Neural cell (in vitro differentiated cells): Measurements from ENCODE around the gene ITPRID1. TPM values are rescaled to one million over a fixed set of nuclear protein-coding genes. Genes with fewer than 3 reads are reported as not detected.

Source experiments
- H2AFZ ChIP-seq: fragments of 200-600, 300-800 bp; sonication (generic), shearing (Covaris generic); 2 replicates; pipeline ENCODE4 v1.6.0; 2014; ENCODE audit warnings: low read depth, mild to moderate bottlenecking, antibody characterized with exemption, low read length, moderate library complexity
- H3F3A ChIP-seq: fragments of 200-600 bp; shearing (Covaris generic); 2 replicates; pipeline ENCODE4 v1.6.1; 2016; ENCODE audit warnings: mild to moderate bottlenecking, moderate library complexity, mixed read lengths, antibody characterized with exemption, low read length; ENCODE audit not compliant: insufficient read depth, poor library complexity, severe bottlenecking
- H3K27ac ChIP-seq: fragments of 200-600, 300-800 bp; sonication (generic), shearing (Covaris generic); 2 replicates; pipeline ENCODE4 v1.5.1; 2014; ENCODE audit warnings: mild to moderate bottlenecking, low read length, moderate library complexity
- H3K27me3 ChIP-seq: fragments of 300-800, 200-600 bp; sonication (generic), shearing (Covaris generic); 2 replicates; pipeline ENCODE4 v1.6.0; 2014; ENCODE audit warnings: mild to moderate bottlenecking, low read depth, low read length, moderate library complexity; ENCODE audit not compliant: insufficient read depth
- H3K36me3 ChIP-seq: fragments of 300-800, 200-600 bp; sonication (generic), shearing (Covaris generic); 2 replicates; pipeline ENCODE4 v1.5.1; 2014; ENCODE audit warnings: mild to moderate bottlenecking, antibody characterized with exemption, low read length, moderate library complexity; ENCODE audit not compliant: insufficient read depth
- H3K4me2 ChIP-seq: fragments of 300-800, 200-600 bp; sonication (generic), shearing (Covaris generic); 2 replicates; pipeline ENCODE4 v1.6.0; 2014; ENCODE audit warnings: mild to moderate bottlenecking, low read length
- H3K4me3 ChIP-seq: fragments of 300-800, 200-600 bp; sonication (generic), shearing (Covaris generic); 2 replicates; pipeline ENCODE4 v1.5.1; 2014; ENCODE audit warnings: mild to moderate bottlenecking, low read length, moderate library complexity
- H3K79me2 ChIP-seq: fragments of 200-600 bp; shearing (Covaris generic); replicated peaks from 2 replicates; pipeline ENCODE4 v1.6.0; 2014; ENCODE audit warnings: mild to moderate bottlenecking, low read length, moderate library complexity; ENCODE audit not compliant: insufficient read depth
- H3K9ac ChIP-seq: fragments of 300-800, 200-600 bp; sonication (generic), shearing (Covaris generic); 2 replicates; pipeline ENCODE4 v1.6.1; 2016; ENCODE audit warnings: mild to moderate bottlenecking, low read length, mixed read lengths
- H3K9me2 ChIP-seq: fragments of 200-600 bp; shearing (Covaris generic); 2 replicates; pipeline ENCODE4 v1.6.1; 2016; ENCODE audit warnings: mild to moderate bottlenecking, low read length, mixed read lengths; ENCODE audit not compliant: insufficient read depth
- H3K9me3 ChIP-seq: fragments of 200-600, 300-800 bp; sonication (generic), shearing (Covaris generic); 2 replicates; pipeline ENCODE4 v1.6.1; 2016; ENCODE audit warnings: mild to moderate bottlenecking, mixed run types, low read length, moderate library complexity, mixed read lengths
- H4K20me1 ChIP-seq: fragments of 200-600 bp; shearing (Covaris generic); 2 replicates; pipeline ENCODE4 v1.6.1; 2016; ENCODE audit warnings: mild to moderate bottlenecking, mixed run types; ENCODE audit not compliant: insufficient read depth
- EP300 ChIP-seq: fragments of 450-650 bp; conservative IDR thresholded peaks from 2 replicates; pipeline ENCODE4 v1.6.1; 2014; ENCODE audit warnings: antibody characterized with exemption, mild to moderate bottlenecking, moderate library complexity; ENCODE audit not compliant: poor library complexity, severe bottlenecking
- EZH2 ChIP-seq: fragments of 200-600, 300-800 bp; shearing (Covaris generic), sonication (generic); IDR thresholded peaks from 2 replicates; pipeline ENCODE4 v1.6.1; 2014; ENCODE audit warnings: antibody characterized with exemption, low read length, borderline replicate concordance, mild to moderate bottlenecking; ENCODE audit not compliant: insufficient read depth, poor library complexity, severe bottlenecking
- MXI1 ChIP-seq: fragments of 450-650 bp; conservative IDR thresholded peaks from 2 replicates; pipeline ENCODE4 v1.6.1; 2014; ENCODE audit warnings: antibody characterized with exemption, mild to moderate bottlenecking; ENCODE audit not compliant: poor library complexity, severe bottlenecking
- POLR2AphosphoS5 ChIP-seq: IDR thresholded peaks from 2 replicates; pipeline ENCODE4 v1.6.1; 2012
- RAD21 ChIP-seq: fragments of 450-650 bp; conservative IDR thresholded peaks from 2 replicates; pipeline ENCODE4 v1.6.1; 2014; ENCODE audit warnings: antibody characterized with exemption, mild to moderate bottlenecking, moderate library complexity
- SMC3 ChIP-seq: fragments of 450-650 bp; conservative IDR thresholded peaks from 2 replicates; pipeline ENCODE4 v1.6.1; 2014; ENCODE audit warnings: antibody characterized with exemption, mild to moderate bottlenecking, moderate library complexity; ENCODE audit not compliant: poor library complexity
- TAF1 ChIP-seq: IDR thresholded peaks from 2 replicates; pipeline ENCODE4 v1.6.1; 2012; ENCODE audit warnings: low read depth
- polyA plus RNA-seq: library from polyadenylated mRNA; depleted of rRNA; stranded (reverse); fragments of >200 nt; gene quantifications from 2 replicates; pipeline ENCODE4 v1.2.3, GENCODE V29; 2014
- TF ChIP-seq, protein P1 (sequence below): IDR thresholded peaks from 2 replicates; pipeline ENCODE4 v1.6.1; 2012; ENCODE audit warnings: borderline replicate concordance
- TF ChIP-seq, protein P2 (sequence below): fragments of 450-650 bp; IDR thresholded peaks from 2 replicates; pipeline ENCODE4 v1.5.1; 2014; ENCODE audit warnings: antibody characterized with exemption, mild to moderate bottlenecking, moderate library complexity; ENCODE audit not compliant: poor library complexity, severe bottlenecking

ITPRID1 gene
- polyA plus RNA-seq, 1 donor from 2014 or later = not detected

DNA sequence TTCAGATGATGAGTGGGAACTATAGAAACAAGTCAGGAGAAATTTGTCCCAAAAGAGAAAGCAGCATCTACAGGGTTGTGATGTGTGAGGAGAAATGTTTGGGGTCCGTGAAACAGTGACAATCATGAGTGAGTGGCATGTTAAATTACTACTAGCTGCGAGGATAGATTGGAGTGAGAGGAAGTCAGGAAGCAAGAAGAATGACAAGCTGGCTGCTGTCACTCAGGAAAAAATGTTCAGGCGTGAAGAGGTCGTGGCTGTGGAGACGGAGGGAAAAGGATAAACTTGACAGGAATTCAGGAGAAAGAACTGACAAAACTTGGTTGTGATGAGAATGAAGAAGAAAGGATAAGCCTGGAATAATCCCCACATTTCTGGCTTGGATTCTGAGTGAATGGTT lies 5.1 kb upstream of the ITPRID1 start:
- peak; percentile 78 for TF ChIP-seq POLR2AphosphoS5
- TF ChIP-seq, protein P1, sequence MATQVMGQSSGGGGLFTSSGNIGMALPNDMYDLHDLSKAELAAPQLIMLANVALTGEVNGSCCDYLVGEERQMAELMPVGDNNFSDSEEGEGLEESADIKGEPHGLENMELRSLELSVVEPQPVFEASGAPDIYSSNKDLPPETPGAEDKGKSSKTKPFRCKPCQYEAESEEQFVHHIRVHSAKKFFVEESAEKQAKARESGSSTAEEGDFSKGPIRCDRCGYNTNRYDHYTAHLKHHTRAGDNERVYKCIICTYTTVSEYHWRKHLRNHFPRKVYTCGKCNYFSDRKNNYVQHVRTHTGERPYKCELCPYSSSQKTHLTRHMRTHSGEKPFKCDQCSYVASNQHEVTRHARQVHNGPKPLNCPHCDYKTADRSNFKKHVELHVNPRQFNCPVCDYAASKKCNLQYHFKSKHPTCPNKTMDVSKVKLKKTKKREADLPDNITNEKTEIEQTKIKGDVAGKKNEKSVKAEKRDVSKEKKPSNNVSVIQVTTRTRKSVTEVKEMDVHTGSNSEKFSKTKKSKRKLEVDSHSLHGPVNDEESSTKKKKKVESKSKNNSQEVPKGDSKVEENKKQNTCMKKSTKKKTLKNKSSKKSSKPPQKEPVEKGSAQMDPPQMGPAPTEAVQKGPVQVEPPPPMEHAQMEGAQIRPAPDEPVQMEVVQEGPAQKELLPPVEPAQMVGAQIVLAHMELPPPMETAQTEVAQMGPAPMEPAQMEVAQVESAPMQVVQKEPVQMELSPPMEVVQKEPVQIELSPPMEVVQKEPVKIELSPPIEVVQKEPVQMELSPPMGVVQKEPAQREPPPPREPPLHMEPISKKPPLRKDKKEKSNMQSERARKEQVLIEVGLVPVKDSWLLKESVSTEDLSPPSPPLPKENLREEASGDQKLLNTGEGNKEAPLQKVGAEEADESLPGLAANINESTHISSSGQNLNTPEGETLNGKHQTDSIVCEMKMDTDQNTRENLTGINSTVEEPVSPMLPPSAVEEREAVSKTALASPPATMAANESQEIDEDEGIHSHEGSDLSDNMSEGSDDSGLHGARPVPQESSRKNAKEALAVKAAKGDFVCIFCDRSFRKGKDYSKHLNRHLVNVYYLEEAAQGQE = peak; percentile 96
- TF ChIP-seq SMC3 = no peak
- TF ChIP-seq EP300 = peak; percentile 94
- no peak for TF ChIP-seq RAD21
- no peaks in the 10 kb centered on the region for H4K20me1 ChIP-seq
- no peaks in the 10 kb centered on the region for H3K9me3 ChIP-seq
- H3K27me3 ChIP-seq = no peaks in the 10 kb centered on the region
- H3K4me3 ChIP-seq = no peak overlapping the region
- no peaks in the 10 kb centered on the region for H3K36me3 ChIP-seq
- no peak overlapping the region for H3K4me2 ChIP-seq
- H3F3A ChIP-seq = no peaks in the 10 kb centered on the region
- H3K27ac ChIP-seq = no peak overlapping the region
- no peak overlapping the region for H3K9ac ChIP-seq
- no peaks in the 10 kb centered on the region for H3K79me2 ChIP-seq
- H2AFZ ChIP-seq = no peak overlapping the region
- no peaks in the 10 kb centered on the region for H3K9me2 ChIP-seq

DNA sequence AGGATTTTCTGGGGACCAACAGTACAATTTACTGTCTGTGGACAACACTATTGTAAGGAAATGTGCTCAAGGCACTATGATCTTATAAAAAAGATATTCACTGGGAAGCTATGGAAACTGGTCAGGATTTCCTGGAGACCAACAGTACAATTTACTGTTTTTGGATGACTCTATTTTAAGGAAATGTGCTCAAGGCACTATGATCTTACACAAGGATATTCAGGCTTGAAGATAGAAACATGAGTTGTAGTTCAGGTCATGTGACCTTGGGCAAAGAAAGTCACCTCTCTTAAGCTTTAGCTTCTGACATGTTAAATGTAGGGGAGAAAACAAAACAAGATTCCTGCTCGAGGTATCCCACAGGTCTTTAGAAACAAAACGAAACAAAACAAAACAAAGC lies 1.7 kb upstream of the ITPRID1 start:
- Histone ChIP-seq H3F3A (no peaks in the 10 kb centered on the region), H3K9me2 (no peaks in the 10 kb centered on the region), H2AFZ (no peak overlapping the region), H3K9me3 (no peaks in the 10 kb centered on the region), H3K4me3 (no peak overlapping the region), H3K27ac (no peak overlapping the region), H3K27me3 (no peaks in the 10 kb centered on the region), H3K9ac (no peak overlapping the region), H3K36me3 (no peaks in the 10 kb centered on the region), H3K4me2 (no peak overlapping the region), H3K79me2 (no peaks in the 10 kb centered on the region), H4K20me1 (no peaks in the 10 kb centered on the region)
- TF ChIP-seq, protein P1 = no peak
- no peak for TF ChIP-seq SMC3
- no peak for TF ChIP-seq MXI1
- no peak for TF ChIP-seq EZH2
- TF ChIP-seq POLR2AphosphoS5 = no peak
- no peak for TF ChIP-seq EP300
- TF ChIP-seq, protein P2, sequence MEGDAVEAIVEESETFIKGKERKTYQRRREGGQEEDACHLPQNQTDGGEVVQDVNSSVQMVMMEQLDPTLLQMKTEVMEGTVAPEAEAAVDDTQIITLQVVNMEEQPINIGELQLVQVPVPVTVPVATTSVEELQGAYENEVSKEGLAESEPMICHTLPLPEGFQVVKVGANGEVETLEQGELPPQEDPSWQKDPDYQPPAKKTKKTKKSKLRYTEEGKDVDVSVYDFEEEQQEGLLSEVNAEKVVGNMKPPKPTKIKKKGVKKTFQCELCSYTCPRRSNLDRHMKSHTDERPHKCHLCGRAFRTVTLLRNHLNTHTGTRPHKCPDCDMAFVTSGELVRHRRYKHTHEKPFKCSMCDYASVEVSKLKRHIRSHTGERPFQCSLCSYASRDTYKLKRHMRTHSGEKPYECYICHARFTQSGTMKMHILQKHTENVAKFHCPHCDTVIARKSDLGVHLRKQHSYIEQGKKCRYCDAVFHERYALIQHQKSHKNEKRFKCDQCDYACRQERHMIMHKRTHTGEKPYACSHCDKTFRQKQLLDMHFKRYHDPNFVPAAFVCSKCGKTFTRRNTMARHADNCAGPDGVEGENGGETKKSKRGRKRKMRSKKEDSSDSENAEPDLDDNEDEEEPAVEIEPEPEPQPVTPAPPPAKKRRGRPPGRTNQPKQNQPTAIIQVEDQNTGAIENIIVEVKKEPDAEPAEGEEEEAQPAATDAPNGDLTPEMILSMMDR = no peak
- no peak for TF ChIP-seq TAF1
- TF ChIP-seq RAD21 = no peak
